Endothelial cell of umbilical vein (primary cell): ENCODE results near the gene NNT. TPM values are rescaled to one million over a fixed set of nuclear protein-coding genes. Genes with fewer than 3 reads are reported as not detected.

Experiments used
- BruUV-seq: library from RNA; stranded (reverse); fragments of 400-500 nt; replicated peaks from 2 replicates; lab custom pipeline; 2021; lab: Mats Ljungman, UMichigan
- CTCF ChIA-PET: fragments of 300-600, 350-600 bp; sonication (Branson Sonifier 250); formaldehyde crosslinking; loops from one replicate; lab custom pipeline; 2021; ENCODE audit warnings: antibody characterized with exemption, inconsistent platforms; lab: Charles Lee
- POLR2A ChIA-PET: fragments of 300-600, 350-600 bp; sonication (Branson Sonifier 250); formaldehyde crosslinking; loops from one replicate; lab custom pipeline; 2021; ENCODE audit warnings: antibody characterized with exemption, inconsistent platforms; lab: Charles Lee
- DNase-seq: peaks from one replicate; pipeline ENCODE4 v3.0.0-alpha.2; 2011; ENCODE audit warnings: low read depth, low spot score
- FAIRE-seq: peaks from 2 replicates; lab custom pipeline; 2011; peaks lifted over from hg19 to GRCh38; lab: Jason Lieb, UNC
- H2AFZ ChIP-seq: 2 replicates; pipeline ENCODE4 v1.6.0; 2012; ENCODE audit warnings: low read depth, low read length, control low read depth, inconsistent platforms
- H3K27ac ChIP-seq: 2 replicates; pipeline ENCODE4 v1.5.1; 2011; ENCODE audit warnings: low read depth, mild to moderate bottlenecking, control low read depth, low read length, moderate library complexity; ENCODE audit not compliant: insufficient read depth
- H3K27me3 ChIP-seq, 2 experiments: 2 replicates each; pipeline versions ENCODE4 v1.6.0 to v1.6.1; 2011; ENCODE audit warnings: low read length in 2 of 2, mixed read lengths in 1 of 2; ENCODE audit not compliant: control insufficient read depth in 2 of 2, insufficient read depth in 2 of 2
- H3K36me3 ChIP-seq, 2 experiments: 2 replicates in 1 of 2; 3 replicates in 1 of 2; pipeline ENCODE4 v1.5.1; 2011; ENCODE audit warnings: low read length in 2 of 2, mild to moderate bottlenecking in 1 of 2, moderate library complexity in 1 of 2; ENCODE audit not compliant: control insufficient read depth in 2 of 2, insufficient read depth in 2 of 2; ENCODE audit errors: extremely low read depth in 1 of 2
- H3K4me1 ChIP-seq: 3 replicates; pipeline ENCODE4 v1.5.1; 2011; ENCODE audit warnings: mild to moderate bottlenecking, low read length; ENCODE audit not compliant: control insufficient read depth, insufficient read depth; ENCODE audit errors: extremely low read depth
- H3K4me2 ChIP-seq: 2 replicates; pipeline ENCODE4 v1.6.1; 2011; ENCODE audit warnings: low read length, control low read depth, mixed read lengths; ENCODE audit not compliant: insufficient read depth
- H3K4me3 ChIP-seq, 3 experiments: fragments of 200-600 bp in 1 of 3; sonication (generic), shearing (Covaris generic) in 1 of 3; replicated peaks in 1 of 3; 2 replicates each; pipeline ENCODE4 v1.5.1; 2011 to 2016; ENCODE audit warnings: control low read depth in 3 of 3, low read length in 3 of 3, mild to moderate bottlenecking in 2 of 3, inconsistent platforms in 1 of 3, low read depth in 1 of 3, moderate library complexity in 1 of 3; ENCODE audit not compliant: insufficient read depth in 1 of 3
- H3K79me2 ChIP-seq: 2 replicates; pipeline ENCODE4 v1.6.0; 2012; ENCODE audit warnings: low read length, inconsistent platforms; ENCODE audit not compliant: control insufficient read depth, insufficient read depth
- H3K9ac ChIP-seq: replicated peaks from 2 replicates; pipeline ENCODE3; 2011; ENCODE audit warnings: low read length, control low read depth; ENCODE audit not compliant: insufficient read depth; ENCODE audit errors: extremely low read depth
- H3K9me1 ChIP-seq: replicated peaks from 3 replicates; pipeline ENCODE4 v1.6.0; 2011; ENCODE audit warnings: mild to moderate bottlenecking, low read length; ENCODE audit not compliant: control insufficient read depth, insufficient read depth; ENCODE audit errors: extremely low read depth
- H3K9me3 ChIP-seq: replicated peaks from 2 replicates; pipeline ENCODE4 v1.5.1; 2012; ENCODE audit warnings: low read length, inconsistent platforms; ENCODE audit not compliant: control insufficient read depth, insufficient read depth
- H4K20me1 ChIP-seq: replicated peaks from 2 replicates; pipeline ENCODE3; 2011; ENCODE audit warnings: mild to moderate bottlenecking, low read length; ENCODE audit not compliant: control insufficient read depth, insufficient read depth; ENCODE audit errors: extremely low read depth
- EZH2 ChIP-seq: IDR thresholded peaks from 2 replicates; pipeline ENCODE4 v1.6.1; 2012; ENCODE audit warnings: borderline replicate concordance, low read depth, mild to moderate bottlenecking, moderate library complexity, low read length, inconsistent platforms; ENCODE audit not compliant: severe bottlenecking
- FOS ChIP-seq: IDR thresholded peaks from 2 replicates; pipeline ENCODE4 v1.6.1; 2011; ENCODE audit warnings: mild to moderate bottlenecking, low read length, moderate library complexity, borderline replicate concordance; ENCODE audit not compliant: insufficient read depth
- GATA2 ChIP-seq: IDR thresholded peaks from 2 replicates; pipeline ENCODE4 v1.7.0; 2011; ENCODE audit warnings: low read depth, mild to moderate bottlenecking, moderate library complexity, mixed read lengths, low read length; ENCODE audit not compliant: insufficient read length, insufficient read depth
- JUN ChIP-seq: IDR thresholded peaks from 2 replicates; pipeline ENCODE4 v1.6.1; 2011; ENCODE audit warnings: borderline replicate concordance, low read depth; ENCODE audit not compliant: insufficient read length, insufficient read depth
- POLR2A ChIP-seq: IDR thresholded peaks from 2 replicates; pipeline ENCODE4 v1.6.1; 2012; ENCODE audit warnings: low read depth, mild to moderate bottlenecking, control low read depth, low read length
- POLR2AphosphoS5 ChIP-seq: IDR thresholded peaks from 2 replicates; pipeline ENCODE4 v1.6.1; 2012; ENCODE audit warnings: low read depth, mild to moderate bottlenecking, control low read depth, low read length, moderate library complexity; ENCODE audit not compliant: insufficient read depth
- dilution Hi-C: fragments of 300-500 bp; cut with MboI; formaldehyde crosslinking; loops from one replicate; pipeline ENCODE4 v1.15.0; 2019; ENCODE audit warnings: low sequenced_read_pairs; ENCODE audit not compliant: extremely low pct_ligation_motif_present
- intact Hi-C: fragments of 100-400 bp; cut with micrococcal nuclease; formaldehyde crosslinking; loops from one replicate; pipeline ENCODE4 v1.10.0; 2022
- polyA plus RNA-seq, 4 experiments: library from polyadenylated mRNA; depleted of rRNA in 3 of 4; stranded (reverse) in 3 of 4; unstranded in 1 of 4; fragments of >200 nt; gene quantifications; 2 replicates each; pipeline versions ENCODE4 v1.2.1 to v1.2.3, GENCODE V29; 2011 to 2012; ENCODE audit warnings: missing spikeins in 1 of 4
- total RNA-seq: library from RNA; stranded (reverse); gene quantifications from 2 replicates; pipeline ENCODE4 v1.2.3, GENCODE V29; 2021
- TF ChIP-seq, protein P1 (sequence below): IDR thresholded peaks from 2 replicates; pipeline ENCODE4 v1.6.1; 2011; ENCODE audit not compliant: insufficient read depth, insufficient read length
- TF ChIP-seq, protein P2 (sequence below), 2 donors: IDR thresholded peaks; 1 replicate in 1 of 2; 2 replicates in 1 of 2; pipeline ENCODE4 v1.5.1; 2011; ENCODE audit warnings: low read length in 2 of 2, mild to moderate bottlenecking in 2 of 2, moderate library complexity in 2 of 2, control low read depth in 1 of 2, inconsistent platforms in 1 of 2, low read depth in 1 of 2; ENCODE audit not compliant: insufficient read depth in 1 of 2; ENCODE audit errors: extremely low read depth in 1 of 2

The NNT gene
- total and polyA plus RNA-seq, 2 donors (not counting 3 experiments of a cell fraction or from before 2014, with no cell fraction given): 38.2 to 82.5 TPM

DNA sequence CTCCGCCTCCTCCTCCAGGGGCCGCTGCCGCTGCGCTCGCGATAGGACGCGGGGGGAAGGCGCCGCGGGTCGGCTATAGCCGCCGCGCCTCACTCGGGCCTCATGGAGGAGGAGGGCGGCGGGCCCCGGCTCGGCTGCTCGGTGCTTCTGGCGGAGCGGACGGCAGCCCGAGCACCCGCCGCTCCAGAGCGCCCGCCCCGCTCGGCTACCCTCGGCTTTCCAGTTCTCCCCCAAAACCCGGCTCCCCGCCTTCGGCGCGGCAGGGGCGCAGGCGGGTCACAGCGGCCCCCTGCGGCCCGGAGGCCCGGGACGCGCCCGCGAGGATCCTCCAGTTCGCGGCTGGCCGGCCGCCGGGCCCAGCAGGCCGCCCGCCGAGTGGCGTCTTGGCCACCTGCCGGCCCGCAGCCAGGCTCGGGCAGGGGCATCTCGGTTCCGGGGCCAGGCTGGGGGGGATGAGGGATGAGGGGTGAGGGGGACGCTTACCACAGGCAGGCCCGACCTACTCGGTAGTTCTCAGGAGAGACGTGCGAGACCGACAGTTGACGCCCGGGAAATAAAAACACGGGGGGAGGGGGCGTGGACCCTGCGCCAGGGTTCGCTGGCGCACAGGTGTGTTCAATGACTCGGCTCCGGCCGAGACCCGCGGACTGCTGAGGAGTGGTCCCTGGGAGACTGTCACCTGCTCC is 46.0 kb upstream of the NNT start, which contains the start of gene PAIP1:
PAIP1 (minus strand) TSS at position 221 of the 686 bp plus-strand sequence. CDS start 231 bp downstream, outside the sequence.
- TSS peak; percentile 35 for BruUV-seq
- H4K20me1 ChIP-seq: peaks cover 3% of the 10 kb centered on the region
- DNase-seq (peak; percentile 86), FAIRE-seq (peak; percentile 76)
- intact Hi-C loops (loop anchor here (1.0 to 2.0 kb wide), 5 partner anchors 42 to 606 kb away; partner anchors contain the start of genes C5orf34 and NNT), dilution Hi-C loops (no loop called here)
- H3K4me1 ChIP-seq: peaks cover 25% of the 10 kb centered on the region
- peak within 1 kb of the TSS; percentile 98 for H3K4me2 ChIP-seq
- CTCF ChIA-PET: interaction anchor here (1.1 to 3.6 kb wide), 3 partner anchors 68 to 74 kb away, joined by 3 to 17 read pairs (median 13); partner anchors contain the start of gene TMEM267
- TF ChIP-seq, protein P1, sequence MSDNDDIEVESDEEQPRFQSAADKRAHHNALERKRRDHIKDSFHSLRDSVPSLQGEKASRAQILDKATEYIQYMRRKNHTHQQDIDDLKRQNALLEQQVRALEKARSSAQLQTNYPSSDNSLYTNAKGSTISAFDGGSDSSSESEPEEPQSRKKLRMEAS: no peak
- TF ChIP-seq JUN (no peak), POLR2AphosphoS5 (peak; percentile 85), POLR2A (no peak), GATA2 (no peak), FOS (no peak), EZH2 (no peak)
- TF ChIP-seq, protein P2, sequence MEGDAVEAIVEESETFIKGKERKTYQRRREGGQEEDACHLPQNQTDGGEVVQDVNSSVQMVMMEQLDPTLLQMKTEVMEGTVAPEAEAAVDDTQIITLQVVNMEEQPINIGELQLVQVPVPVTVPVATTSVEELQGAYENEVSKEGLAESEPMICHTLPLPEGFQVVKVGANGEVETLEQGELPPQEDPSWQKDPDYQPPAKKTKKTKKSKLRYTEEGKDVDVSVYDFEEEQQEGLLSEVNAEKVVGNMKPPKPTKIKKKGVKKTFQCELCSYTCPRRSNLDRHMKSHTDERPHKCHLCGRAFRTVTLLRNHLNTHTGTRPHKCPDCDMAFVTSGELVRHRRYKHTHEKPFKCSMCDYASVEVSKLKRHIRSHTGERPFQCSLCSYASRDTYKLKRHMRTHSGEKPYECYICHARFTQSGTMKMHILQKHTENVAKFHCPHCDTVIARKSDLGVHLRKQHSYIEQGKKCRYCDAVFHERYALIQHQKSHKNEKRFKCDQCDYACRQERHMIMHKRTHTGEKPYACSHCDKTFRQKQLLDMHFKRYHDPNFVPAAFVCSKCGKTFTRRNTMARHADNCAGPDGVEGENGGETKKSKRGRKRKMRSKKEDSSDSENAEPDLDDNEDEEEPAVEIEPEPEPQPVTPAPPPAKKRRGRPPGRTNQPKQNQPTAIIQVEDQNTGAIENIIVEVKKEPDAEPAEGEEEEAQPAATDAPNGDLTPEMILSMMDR (IDR thresholded peaks at IDR 0.05; ENCODE audit: extremely low read depth in 1 of 2, insufficient read depth in 1 of 2, low read depth in 1 of 2, low read length in 2 of 2): peak; percentile 44 to 71
- H3K36me3 ChIP-seq: peaks cover 3 to 5% of the 10 kb centered on the region in 2 experiments
- peak within 1 kb of the TSS; percentile 73 for H3K27ac ChIP-seq
- H3K9ac ChIP-seq: peak within 1 kb of the TSS; percentile 93
- peak within 1 kb of the TSS; percentile 91 to 98 (median 96) for H3K4me3 ChIP-seq
- no peaks in the 10 kb centered on the region for H3K9me3 ChIP-seq
- H2AFZ ChIP-seq: peak within 1 kb of the TSS; percentile 100
- H3K9me1 ChIP-seq: no peaks in the 10 kb centered on the region
- peaks cover 1 to 3% of the 10 kb centered on the region in 2 experiments for H3K27me3 ChIP-seq
- peaks cover 44% of the 10 kb centered on the region for H3K79me2 ChIP-seq
- POLR2A ChIA-PET: no interaction called here
